Vagina (tissue), 2 donors: ENCODE results near the gene TNFRSF6B.

ENCODE experiments used
- POLR2A ChIP-seq, 2 donors: fragments of 450-650 bp; IDR thresholded peaks; one replicate each; pipeline ENCODE4 v1.6.1; 2017; ENCODE audit warnings: antibody characterized with exemption in 2 of 2, mild to moderate bottlenecking in 2 of 2, moderate library complexity in 2 of 2
- POLR2AphosphoS5 ChIP-seq, 2 donors: sonication (generic); formaldehyde crosslinking; IDR thresholded peaks; one replicate each; pipeline ENCODE4 v1.9.0; 2017; ENCODE audit warnings: antibody characterized with exemption in 2 of 2, mild to moderate bottlenecking in 2 of 2, low read depth in 1 of 2; ENCODE audit not compliant: insufficient read depth in 1 of 2
- TF ChIP-seq, protein P1 (sequence below), 3 experiments: fragments of 450-650 bp in 2 of 3; fragments of 200-600 bp in 1 of 3; sonication (generic) in 1 of 3; IDR thresholded peaks; one replicate each; pipeline ENCODE4 v1.5.1; 2017 to 2019; ENCODE audit warnings: antibody characterized with exemption in 3 of 3, mild to moderate bottlenecking in 2 of 3, moderate library complexity in 2 of 3

GRCh38 chr20:63708301-63709148 lies 12.1 kb downstream of the TNFRSF6B start:
- TF ChIP-seq, protein P1, sequence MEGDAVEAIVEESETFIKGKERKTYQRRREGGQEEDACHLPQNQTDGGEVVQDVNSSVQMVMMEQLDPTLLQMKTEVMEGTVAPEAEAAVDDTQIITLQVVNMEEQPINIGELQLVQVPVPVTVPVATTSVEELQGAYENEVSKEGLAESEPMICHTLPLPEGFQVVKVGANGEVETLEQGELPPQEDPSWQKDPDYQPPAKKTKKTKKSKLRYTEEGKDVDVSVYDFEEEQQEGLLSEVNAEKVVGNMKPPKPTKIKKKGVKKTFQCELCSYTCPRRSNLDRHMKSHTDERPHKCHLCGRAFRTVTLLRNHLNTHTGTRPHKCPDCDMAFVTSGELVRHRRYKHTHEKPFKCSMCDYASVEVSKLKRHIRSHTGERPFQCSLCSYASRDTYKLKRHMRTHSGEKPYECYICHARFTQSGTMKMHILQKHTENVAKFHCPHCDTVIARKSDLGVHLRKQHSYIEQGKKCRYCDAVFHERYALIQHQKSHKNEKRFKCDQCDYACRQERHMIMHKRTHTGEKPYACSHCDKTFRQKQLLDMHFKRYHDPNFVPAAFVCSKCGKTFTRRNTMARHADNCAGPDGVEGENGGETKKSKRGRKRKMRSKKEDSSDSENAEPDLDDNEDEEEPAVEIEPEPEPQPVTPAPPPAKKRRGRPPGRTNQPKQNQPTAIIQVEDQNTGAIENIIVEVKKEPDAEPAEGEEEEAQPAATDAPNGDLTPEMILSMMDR (IDR thresholded peaks at IDR 0.05): no peak
- no peak for TF ChIP-seq POLR2A (IDR thresholded peaks at IDR 0.05)
- no peak for TF ChIP-seq POLR2AphosphoS5 (IDR thresholded peaks at IDR 0.05; ENCODE audit: insufficient read depth in 1 of 2, low read depth in 1 of 2)
